Tibial artery (tissue), 4 donors: Measurements from ENCODE around the gene MICAL3.

Experiments used
- DNase-seq, 2 donors: peaks; one replicate each; pipeline ENCODE4 v3.0.0-alpha.2; 2019
- H3K27ac ChIP-seq, 2 donors: fragments of 200-600 bp; sonication (generic) in 1 of 2; 1 replicate in 1 of 2; 2 replicates in 1 of 2; pipeline ENCODE4 v1.5.1; 2018 to 2019; ENCODE audit warnings: mild to moderate bottlenecking in 1 of 2
- H3K27me3 ChIP-seq, 2 donors: fragments of 200-600 bp; sonication (generic) in 1 of 2; one replicate each; pipeline versions ENCODE4 v1.5.1 to v1.6.0; 2016 to 2019
- H3K36me3 ChIP-seq, 3 donors: fragments of 200-600 bp; sonication (generic) in 2 of 3; one replicate each; pipeline ENCODE4 v1.5.1; 2016 to 2019; ENCODE audit warnings: mild to moderate bottlenecking in 2 of 3
- H3K4me1 ChIP-seq, 4 donors: fragments of 200-600 bp; sonication (generic) in 2 of 4; 1 replicate in 3 of 4; 2 replicates in 1 of 4; pipeline ENCODE4 v1.5.1; 2016 to 2019
- H3K4me3 ChIP-seq, 2 donors: fragments of 200-600 bp; sonication (generic) in 1 of 2; 1 replicate in 1 of 2; 2 replicates in 1 of 2; pipeline ENCODE4 v1.5.1; 2018 to 2019; ENCODE audit warnings: mild to moderate bottlenecking in 2 of 2
- H3K9me3 ChIP-seq, 3 donors: fragments of 200-600 bp; sonication (generic) in 1 of 3; one replicate each; pipeline ENCODE4 v1.5.1; 2016 to 2019
- intact Hi-C: fragments of 100-400 bp; cut with DNase I; formaldehyde crosslinking; loops from one replicate; pipeline ENCODE4 v1.15.0; 2023; ENCODE audit warnings: low total_unique reads
- TF ChIP-seq, protein P1 (sequence below), 2 experiments: fragments of 200-600 bp in 1 of 2; fragments of 450-650 bp in 1 of 2; IDR thresholded peaks; one replicate each; pipeline ENCODE4 v1.5.1; 2017 to 2019; ENCODE audit warnings: antibody characterized with exemption in 2 of 2, mild to moderate bottlenecking in 1 of 2, moderate library complexity in 1 of 2

MICAL3 gene

GRCh38 chr22:17774926-17775685 lies 249.3 kb downstream of the MICAL3 start:
- H3K27ac ChIP-seq = no peak overlapping the region
- H3K36me3 ChIP-seq = no peaks in the 10 kb centered on the region
- intact Hi-C loops = no loop called here
- TF ChIP-seq, protein P1, sequence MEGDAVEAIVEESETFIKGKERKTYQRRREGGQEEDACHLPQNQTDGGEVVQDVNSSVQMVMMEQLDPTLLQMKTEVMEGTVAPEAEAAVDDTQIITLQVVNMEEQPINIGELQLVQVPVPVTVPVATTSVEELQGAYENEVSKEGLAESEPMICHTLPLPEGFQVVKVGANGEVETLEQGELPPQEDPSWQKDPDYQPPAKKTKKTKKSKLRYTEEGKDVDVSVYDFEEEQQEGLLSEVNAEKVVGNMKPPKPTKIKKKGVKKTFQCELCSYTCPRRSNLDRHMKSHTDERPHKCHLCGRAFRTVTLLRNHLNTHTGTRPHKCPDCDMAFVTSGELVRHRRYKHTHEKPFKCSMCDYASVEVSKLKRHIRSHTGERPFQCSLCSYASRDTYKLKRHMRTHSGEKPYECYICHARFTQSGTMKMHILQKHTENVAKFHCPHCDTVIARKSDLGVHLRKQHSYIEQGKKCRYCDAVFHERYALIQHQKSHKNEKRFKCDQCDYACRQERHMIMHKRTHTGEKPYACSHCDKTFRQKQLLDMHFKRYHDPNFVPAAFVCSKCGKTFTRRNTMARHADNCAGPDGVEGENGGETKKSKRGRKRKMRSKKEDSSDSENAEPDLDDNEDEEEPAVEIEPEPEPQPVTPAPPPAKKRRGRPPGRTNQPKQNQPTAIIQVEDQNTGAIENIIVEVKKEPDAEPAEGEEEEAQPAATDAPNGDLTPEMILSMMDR (IDR thresholded peaks at IDR 0.05) = no peak
- no peak for DNase-seq
- peaks cover 0 to 18% (median 13%) of the 10 kb centered on the region in 4 donors for H3K4me1 ChIP-seq
- no peaks in the 10 kb centered on the region for H3K9me3 ChIP-seq
- no peak overlapping the region for H3K4me3 ChIP-seq
- peaks cover 0 to 27% of the 10 kb centered on the region in 2 donors for H3K27me3 ChIP-seq

- peak within 1 kb of the TSS in 1 of 2 donors; percentile 52 for H3K27ac ChIP-seq
- intact Hi-C loops = no loop called here
- no peaks in the 10 kb centered on the region for H3K36me3 ChIP-seq
- peaks cover 0 to 21% of the 10 kb centered on the region in 2 donors for H3K27me3 ChIP-seq
- peaks cover 0 to 18% (median 13%) of the 10 kb centered on the region in 4 donors for H3K4me1 ChIP-seq
- H3K9me3 ChIP-seq = no peaks in the 10 kb centered on the region
- no peak for DNase-seq
- H3K4me3 ChIP-seq = peak within 1 kb of the TSS; percentile 57 to 77
- TF ChIP-seq, protein P1 (IDR thresholded peaks at IDR 0.05) = no peak
These were observed 250.0 kb downstream of the MICAL3 start, which contains the start of gene BID for GRCh38 chr22:17774206-17774925. Gene BID, minus strand, starts transcription at chr22:17774469. Its CDS starts 24,353 bp downstream, at chr22:17750116.

- intact Hi-C loops = no loop called here
- DNase-seq = no peak
- TF ChIP-seq, protein P1 (IDR thresholded peaks at IDR 0.05) = no peak
- H3K27ac ChIP-seq = peak overlapping the region in 1 of 2 donors; percentile 52
- H3K36me3 ChIP-seq = no peaks in the 10 kb centered on the region
- peaks cover 0 to 18% (median 13%) of the 10 kb centered on the region in 4 donors for H3K4me1 ChIP-seq
- no peaks in the 10 kb centered on the region for H3K9me3 ChIP-seq
- H3K4me3 ChIP-seq = peak overlapping the region; percentile 57 to 77
- H3K27me3 ChIP-seq = peaks cover 0 to 21% of the 10 kb centered on the region in 2 donors
These were observed 250.7 kb downstream of the MICAL3 start for GRCh38 chr22:17773606-17774205.

GRCh38 chr22:17772958-17773605 lies 251.3 kb downstream of the MICAL3 start:
- no peaks in the 10 kb centered on the region for H3K36me3 ChIP-seq
- intact Hi-C loops = no loop called here
- peaks cover 0 to 21% of the 10 kb centered on the region in 2 donors for H3K27me3 ChIP-seq
- no peak overlapping the region for H3K27ac ChIP-seq
- DNase-seq = no peak
- H3K4me3 ChIP-seq = peak overlapping the region; percentile 57 to 77
- H3K9me3 ChIP-seq = no peaks in the 10 kb centered on the region
- TF ChIP-seq, protein P1 (IDR thresholded peaks at IDR 0.05) = no peak
- H3K4me1 ChIP-seq = peaks cover 0 to 18% (median 13%) of the 10 kb centered on the region in 4 donors

GRCh38 chr22:17772249-17772957 lies 252.0 kb downstream of the MICAL3 start:
- H3K4me3 ChIP-seq = no peak overlapping the region
- no peak for DNase-seq

More at GRCh38 chr22:17772249-17772957, 252.0 kb downstream of the MICAL3 start:
- intact Hi-C loops = no loop called here
- TF ChIP-seq, protein P1 (IDR thresholded peaks at IDR 0.05) = no peak
- no peaks in the 10 kb centered on the region for H3K36me3 ChIP-seq
- no peaks in the 10 kb centered on the region for H3K9me3 ChIP-seq
- H3K27me3 ChIP-seq = peaks cover 0 to 21% of the 10 kb centered on the region in 2 donors
- H3K27ac ChIP-seq = no peak overlapping the region
- H3K4me1 ChIP-seq = peaks cover 0 to 18% (median 13%) of the 10 kb centered on the region in 4 donors
